GM12874 (cell line): ENCODE results near the gene CTAGE1.

Experiments
- TF ChIP-seq, protein P1 (sequence below): IDR thresholded peaks from 2 replicates; pipeline ENCODE4 v1.5.1; 2011; ENCODE audit warnings: low read depth, mild to moderate bottlenecking, control low read depth, low read length, moderate library complexity; ENCODE audit not compliant: insufficient read depth

CTAGE1 gene

DNA sequence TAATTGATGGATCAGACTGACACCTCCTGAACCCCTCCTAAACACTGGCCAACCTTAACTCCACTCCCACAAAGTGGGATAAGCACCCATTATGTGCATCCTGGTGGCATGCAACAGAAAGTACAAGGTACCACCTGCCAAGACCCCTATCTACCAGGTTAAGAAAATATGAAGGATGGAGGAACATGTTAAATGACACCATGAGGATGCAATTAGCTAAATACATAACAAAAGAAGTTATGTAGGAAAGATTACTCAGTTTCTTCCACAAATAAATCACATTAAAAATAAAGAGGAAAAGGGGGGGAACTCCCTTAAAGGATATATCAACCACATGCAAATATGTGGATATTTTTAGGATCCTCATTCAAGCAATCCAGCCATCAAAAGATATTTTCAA lies 12.6 kb downstream of the CTAGE1 start:
- TF ChIP-seq, protein P1, sequence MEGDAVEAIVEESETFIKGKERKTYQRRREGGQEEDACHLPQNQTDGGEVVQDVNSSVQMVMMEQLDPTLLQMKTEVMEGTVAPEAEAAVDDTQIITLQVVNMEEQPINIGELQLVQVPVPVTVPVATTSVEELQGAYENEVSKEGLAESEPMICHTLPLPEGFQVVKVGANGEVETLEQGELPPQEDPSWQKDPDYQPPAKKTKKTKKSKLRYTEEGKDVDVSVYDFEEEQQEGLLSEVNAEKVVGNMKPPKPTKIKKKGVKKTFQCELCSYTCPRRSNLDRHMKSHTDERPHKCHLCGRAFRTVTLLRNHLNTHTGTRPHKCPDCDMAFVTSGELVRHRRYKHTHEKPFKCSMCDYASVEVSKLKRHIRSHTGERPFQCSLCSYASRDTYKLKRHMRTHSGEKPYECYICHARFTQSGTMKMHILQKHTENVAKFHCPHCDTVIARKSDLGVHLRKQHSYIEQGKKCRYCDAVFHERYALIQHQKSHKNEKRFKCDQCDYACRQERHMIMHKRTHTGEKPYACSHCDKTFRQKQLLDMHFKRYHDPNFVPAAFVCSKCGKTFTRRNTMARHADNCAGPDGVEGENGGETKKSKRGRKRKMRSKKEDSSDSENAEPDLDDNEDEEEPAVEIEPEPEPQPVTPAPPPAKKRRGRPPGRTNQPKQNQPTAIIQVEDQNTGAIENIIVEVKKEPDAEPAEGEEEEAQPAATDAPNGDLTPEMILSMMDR, result no peak

DNA sequence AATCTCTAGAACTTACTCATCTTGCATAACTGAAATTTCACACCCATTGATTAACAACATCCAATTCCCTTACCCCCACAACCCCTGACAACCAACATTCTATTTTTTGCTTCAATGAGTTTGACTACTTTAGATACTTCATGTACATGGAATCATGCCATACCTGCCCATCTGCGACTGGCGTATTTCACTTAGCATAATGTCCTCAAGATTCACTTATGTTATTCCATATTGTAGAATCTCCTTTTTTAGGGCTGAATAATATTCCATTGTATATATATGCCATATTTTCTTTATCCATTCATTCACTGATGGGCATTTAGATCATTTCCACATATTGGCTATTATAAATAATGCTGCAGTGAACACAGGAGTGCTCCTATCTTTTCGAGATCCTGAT lies 13.8 kb downstream of the CTAGE1 start:
- TF ChIP-seq, protein P1, result no peak

DNA sequence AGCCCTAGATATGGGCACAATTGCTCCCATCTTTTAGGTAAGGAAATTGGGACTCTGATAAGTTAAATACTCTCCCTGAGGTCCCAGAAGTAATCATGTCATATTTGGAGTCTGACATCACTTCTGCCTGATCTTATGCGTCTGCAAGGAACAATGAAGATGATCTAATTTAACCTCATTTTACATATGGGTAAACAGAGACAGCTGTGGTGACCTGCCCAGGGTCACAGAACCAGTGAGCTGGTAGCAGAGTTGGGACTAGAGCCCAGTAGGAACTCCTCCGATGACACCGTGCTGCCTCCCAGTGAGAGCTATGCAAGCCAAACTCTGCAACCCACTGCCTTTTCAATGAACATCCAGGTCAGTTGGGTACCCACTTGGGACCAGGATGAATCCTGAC lies 17.8 kb downstream of the CTAGE1 start:
- TF ChIP-seq, protein P1, result no peak

DNA sequence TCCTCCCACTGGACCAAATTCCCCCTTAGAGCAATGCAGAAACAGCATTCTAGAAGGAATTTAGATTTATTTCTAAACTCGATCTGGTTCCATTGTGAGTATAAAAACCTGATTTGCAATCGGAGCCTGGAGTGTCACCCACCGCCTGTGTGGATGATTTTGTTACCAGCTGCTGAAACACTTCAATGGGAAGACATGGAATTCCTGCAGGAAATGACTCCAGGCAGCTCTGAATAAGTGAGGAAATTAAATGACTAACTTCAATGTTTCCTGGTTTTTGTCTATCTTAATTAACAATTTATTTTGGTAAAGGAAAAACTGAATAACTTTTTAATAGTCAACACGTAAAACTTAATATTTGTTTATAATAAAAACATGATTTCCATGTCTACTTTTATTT lies 19.3 kb downstream of the CTAGE1 start:
- TF ChIP-seq, protein P1, result no peak

DNA sequence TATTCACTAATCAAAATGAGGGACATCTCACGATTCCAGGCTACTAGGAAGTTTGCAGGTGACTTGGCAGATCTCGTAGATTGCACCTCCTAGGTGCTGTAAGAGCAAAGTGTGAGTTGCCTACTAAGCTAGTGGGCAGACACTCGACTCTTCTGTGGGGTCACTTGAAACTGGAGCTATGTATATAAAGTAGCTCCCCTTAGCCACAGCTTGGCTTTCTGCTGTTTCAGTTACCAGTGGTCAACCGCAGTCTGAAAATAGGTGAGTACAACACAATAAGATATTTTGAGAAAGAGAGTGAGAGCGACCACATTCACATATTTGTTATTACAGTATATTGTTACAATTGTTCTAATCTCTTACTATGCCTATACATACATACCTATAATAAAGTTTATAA lies 23.3 kb downstream of the CTAGE1 start:
- TF ChIP-seq, protein P1, result no peak

DNA sequence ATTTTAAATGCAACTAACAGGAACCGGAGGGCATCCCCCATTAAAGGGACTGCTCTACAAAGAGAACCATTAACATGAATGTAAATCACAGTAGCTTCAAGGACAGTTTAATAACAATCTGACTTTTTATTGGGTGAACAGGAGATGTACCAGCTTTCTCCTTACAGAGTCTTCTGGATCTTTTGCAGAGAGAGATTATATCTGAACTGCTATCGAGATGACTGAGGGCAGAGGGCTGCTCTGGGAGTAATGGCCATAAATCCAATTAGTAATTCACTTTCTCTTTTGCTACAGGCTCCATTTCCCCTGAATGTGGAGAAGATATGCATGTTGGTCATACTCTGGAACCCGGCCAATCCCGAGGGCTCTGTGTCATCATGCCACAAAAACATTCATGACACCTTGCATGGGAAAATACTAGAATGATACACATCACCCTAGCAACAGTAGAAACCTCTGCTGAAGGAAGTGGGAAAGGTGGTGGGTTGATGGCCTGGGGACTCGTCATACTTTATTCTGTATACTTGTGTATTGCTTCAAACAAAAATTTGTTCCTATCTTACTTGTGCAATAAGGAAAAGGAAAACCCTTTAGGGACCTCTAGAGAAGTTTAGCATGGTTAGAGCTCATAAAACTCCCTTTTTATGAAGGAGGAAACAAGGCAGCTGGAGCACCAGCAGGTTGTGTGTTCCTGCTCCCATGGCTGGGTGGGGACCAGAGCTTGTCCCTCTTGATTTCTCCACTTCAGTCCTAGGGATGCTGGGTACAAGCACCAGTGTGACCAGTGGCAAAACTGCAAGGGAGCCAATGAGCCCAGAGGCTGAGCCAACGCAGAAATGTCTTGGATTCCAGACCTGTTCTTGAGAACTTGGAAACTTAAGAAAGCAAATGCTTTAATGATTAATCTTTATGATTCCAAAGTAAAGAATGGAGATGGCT lies 26.0 kb downstream of the CTAGE1 start:
- TF ChIP-seq, protein P1, result no peak

DNA sequence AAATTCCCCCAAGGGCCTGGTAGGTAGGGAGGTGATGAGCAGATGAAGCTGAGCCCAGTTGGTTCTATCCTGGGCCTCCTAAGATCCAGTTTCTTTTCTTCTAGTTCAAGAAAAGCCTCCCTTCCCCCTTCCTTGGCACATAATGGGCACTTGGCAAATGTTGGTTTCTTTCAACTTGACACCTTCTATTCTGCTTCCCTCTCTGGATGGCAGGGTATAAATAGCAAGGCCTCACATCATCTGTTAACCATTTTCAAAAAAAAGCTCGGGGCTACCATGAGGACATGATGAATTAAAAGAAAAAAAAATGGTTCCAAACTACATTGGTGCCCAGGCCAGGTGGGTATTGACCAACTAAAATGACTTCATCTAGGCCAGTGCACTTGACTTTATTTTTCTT lies 29.9 kb downstream of the CTAGE1 start:
- TF ChIP-seq, protein P1, result no peak
